HG03521 (cell line): Measurements from ENCODE around the gene TIMP3.

Experiments used
- ATAC-seq: cut with Tn5 transposase; IDR thresholded peaks from one replicate; pipeline ENCODE4 v1.9.1; 2021; ENCODE audit warnings: mild to moderate bottlenecking, moderate library complexity; ENCODE audit not compliant: unreplicated experiment

TIMP3 gene

GRCh38 chr22:32827049-32827602 is 25.6 kb downstream of the TIMP3 start:
- no peak for ATAC-seq

- ATAC-seq = no peak
These were observed 26.6 kb downstream of the TIMP3 start for GRCh38 chr22:32828150-32828549.

- no peak for ATAC-seq
These were observed 27.1 kb downstream of the TIMP3 start for GRCh38 chr22:32828561-32828960.

- no peak for ATAC-seq
These were observed 27.9 kb downstream of the TIMP3 start for GRCh38 chr22:32829451-32829851.

- no peak for ATAC-seq
These were observed 29.0 kb downstream of the TIMP3 start for GRCh38 chr22:32830473-32830872.

GRCh38 chr22:32830957-32831356 is 29.5 kb downstream of the TIMP3 start:
- ATAC-seq = no peak

GRCh38 chr22:32831584-32831983 is 30.1 kb downstream of the TIMP3 start:
- ATAC-seq = no peak

- no peak for ATAC-seq
These were observed 30.7 kb downstream of the TIMP3 start for GRCh38 chr22:32832174-32832573.

GRCh38 chr22:32836280-32837123 is 35.0 kb downstream of the TIMP3 start:
- no peak for ATAC-seq

- ATAC-seq = no peak
These were observed 35.6 kb downstream of the TIMP3 start for GRCh38 chr22:32837142-32837541.

- ATAC-seq = no peak
These were observed 36.3 kb downstream of the TIMP3 start for GRCh38 chr22:32837803-32838202.

GRCh38 chr22:32839831-32840584 is 38.5 kb downstream of the TIMP3 start:
- ATAC-seq = no peak

- ATAC-seq = no peak
These were observed 39.7 kb downstream of the TIMP3 start for GRCh38 chr22:32841175-32841574.

- no peak for ATAC-seq
These were observed 41.0 kb downstream of the TIMP3 start for GRCh38 chr22:32842486-32842885.

GRCh38 chr22:32843300-32843699 is 41.8 kb downstream of the TIMP3 start:
- no peak for ATAC-seq

GRCh38 chr22:32844251-32844650 is 42.7 kb downstream of the TIMP3 start:
- no peak for ATAC-seq

GRCh38 chr22:32846780-32847491 is 45.4 kb downstream of the TIMP3 start:
- ATAC-seq = no peak

GRCh38 chr22:32848226-32848625 is 46.7 kb downstream of the TIMP3 start:
- no peak for ATAC-seq

GRCh38 chr22:32849501-32849900 is 48.0 kb downstream of the TIMP3 start:
- no peak for ATAC-seq

- ATAC-seq = no peak
These were observed 48.7 kb downstream of the TIMP3 start for GRCh38 chr22:32850157-32850556.
